Skin of body (tissue), 2 donors: ENCODE results near the gene RBMS3. TPM values are rescaled to one million over a fixed set of nuclear protein-coding genes. Genes with fewer than 3 reads are reported as not detected.
"Not testable (repeated sequence)": the region's sequence is repeated elsewhere in the genome, so short reads cannot be mapped to it uniquely, and the experiment has no call there.

ENCODE experiments used
- DNase-seq: peaks from one replicate; lab custom pipeline; 2025; lab: John Stamatoyannopoulos, UW
- total RNA-seq: library from RNA; depleted of rRNA; stranded (reverse); fragments of >200 nt; gene quantifications from one replicate; pipeline ENCODE4 v1.2.3, GENCODE V29; 2014

The RBMS3 gene
- total RNA-seq, 1 donor from 2014 or later, result 111 TPM

DNA sequence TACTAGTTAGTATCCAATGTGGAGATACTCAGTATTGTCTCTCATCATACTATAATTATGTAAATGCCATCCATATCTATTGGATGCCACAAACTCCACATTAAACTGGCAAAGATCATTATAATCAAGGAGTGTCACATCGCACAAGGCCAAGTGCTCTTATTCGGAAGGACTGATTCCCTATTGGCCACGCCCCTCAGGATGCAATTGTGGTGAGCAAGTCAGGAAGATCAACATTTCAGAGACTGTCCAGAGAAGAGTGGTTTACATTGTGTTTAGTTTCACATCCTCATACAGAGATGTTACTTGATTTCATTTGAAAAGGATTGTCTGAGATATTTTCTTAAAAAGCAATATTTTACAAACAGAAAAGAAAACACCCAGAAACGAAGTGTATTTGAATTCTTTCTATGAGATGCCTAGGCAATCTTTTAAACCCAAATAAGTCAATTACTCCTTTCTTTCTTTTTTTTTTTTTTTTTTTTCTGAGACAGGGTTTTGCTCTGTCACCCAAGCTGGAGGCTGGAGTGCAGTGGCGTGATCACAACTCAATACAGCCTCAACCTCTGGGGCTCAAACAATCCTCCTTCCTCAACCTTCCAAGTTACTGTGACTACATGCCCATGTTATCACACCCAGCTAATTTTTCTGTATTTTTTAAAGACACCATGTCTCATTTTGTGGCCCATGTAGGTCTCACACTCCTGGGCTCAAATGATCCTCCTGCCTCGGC, 369.1 kb downstream of the RBMS3 start:
- no peak for DNase-seq

DNA sequence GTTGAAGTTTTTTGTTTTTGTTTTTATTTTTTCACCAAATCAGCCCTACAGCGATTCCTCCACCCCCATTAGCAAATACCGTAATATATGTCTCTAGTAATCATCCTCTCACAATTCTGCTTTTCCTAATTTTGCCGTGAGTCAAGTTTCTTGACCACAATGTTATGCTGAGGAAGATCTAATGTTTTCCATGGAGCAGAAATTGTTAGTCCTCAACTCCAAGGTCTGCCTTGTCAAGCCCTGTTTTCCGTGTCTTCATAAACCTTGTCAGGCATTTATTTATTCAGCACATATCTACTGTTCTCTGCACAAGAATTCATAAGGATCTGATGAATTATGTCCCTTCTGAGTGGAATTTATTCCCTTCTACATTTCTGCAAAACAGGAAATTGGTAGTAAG, 372.8 kb downstream of the RBMS3 start:
- DNase-seq, result no peak

DNA sequence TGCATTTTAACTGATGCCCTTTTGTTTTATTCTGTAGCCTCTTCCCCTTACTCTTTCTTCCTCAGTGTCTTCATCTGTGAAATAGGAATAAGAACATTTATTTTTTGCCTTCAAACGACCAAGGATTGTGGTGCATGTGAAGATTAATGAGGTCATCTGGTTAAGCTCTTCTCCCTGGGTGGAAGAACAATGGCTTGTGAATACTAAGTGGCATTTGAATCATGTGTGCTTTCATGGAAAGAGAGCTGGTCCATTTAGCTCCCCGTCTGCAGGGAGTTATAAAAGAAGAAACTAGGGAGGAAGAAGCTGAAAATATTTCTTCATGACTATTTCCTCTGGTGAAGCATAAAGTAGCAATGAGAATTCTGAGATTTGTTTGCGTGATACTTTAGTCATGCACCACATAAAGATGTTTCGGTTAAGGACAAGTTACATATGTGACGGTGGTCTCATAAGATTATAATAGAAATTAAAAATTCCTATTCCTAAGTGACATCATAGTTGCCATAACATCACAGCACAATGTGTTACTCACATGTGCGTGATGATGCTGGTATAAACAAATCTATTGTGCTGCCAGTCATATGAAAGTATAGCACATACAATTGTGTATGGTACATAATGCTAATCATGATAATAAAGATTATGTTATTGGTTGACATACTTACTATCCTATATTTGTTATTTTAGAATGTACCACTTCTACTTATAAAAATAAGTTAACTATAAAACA, 374.3 kb downstream of the RBMS3 start:
- DNase-seq, result peak; percentile 42

DNA sequence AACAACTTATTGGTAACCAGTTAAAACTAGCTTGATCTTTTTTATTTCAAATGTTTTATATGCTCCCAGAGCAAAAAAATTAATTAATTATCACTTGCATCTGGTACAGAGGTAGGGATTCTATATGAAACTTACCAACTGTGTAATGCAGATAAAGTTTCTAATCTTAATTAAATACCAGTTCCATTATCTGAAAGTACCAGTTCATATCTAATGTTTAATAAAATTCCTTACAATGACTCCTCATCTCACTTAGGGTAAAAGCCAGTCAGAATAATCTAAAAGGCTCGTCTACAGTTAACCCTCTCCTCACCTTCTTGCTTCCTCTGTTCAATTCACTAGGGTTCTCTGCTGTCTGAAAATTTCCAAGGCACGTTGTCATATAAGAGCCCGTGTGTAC, 384.8 kb downstream of the RBMS3 start:
- no peak for DNase-seq

DNA sequence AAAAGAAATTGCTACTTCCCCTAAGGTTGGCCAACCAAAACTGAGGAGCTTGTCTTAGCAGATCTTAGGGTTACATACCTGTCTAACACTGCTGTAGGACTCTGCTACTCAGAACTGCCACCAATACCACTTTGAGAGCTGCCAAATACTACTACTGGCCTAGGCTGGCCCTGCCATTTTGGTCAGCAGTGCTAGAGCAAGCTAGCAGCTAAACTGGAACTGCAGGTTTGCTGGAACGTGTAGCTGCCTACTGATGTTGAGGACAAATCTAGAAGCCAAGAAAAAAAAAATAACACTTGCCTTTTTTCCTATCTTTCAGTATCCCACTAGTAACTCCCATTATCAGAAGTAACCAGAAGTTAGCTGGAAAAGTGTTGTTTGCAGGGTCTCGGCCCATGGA, 387.4 kb downstream of the RBMS3 start:
- DNase-seq, result no peak

DNA sequence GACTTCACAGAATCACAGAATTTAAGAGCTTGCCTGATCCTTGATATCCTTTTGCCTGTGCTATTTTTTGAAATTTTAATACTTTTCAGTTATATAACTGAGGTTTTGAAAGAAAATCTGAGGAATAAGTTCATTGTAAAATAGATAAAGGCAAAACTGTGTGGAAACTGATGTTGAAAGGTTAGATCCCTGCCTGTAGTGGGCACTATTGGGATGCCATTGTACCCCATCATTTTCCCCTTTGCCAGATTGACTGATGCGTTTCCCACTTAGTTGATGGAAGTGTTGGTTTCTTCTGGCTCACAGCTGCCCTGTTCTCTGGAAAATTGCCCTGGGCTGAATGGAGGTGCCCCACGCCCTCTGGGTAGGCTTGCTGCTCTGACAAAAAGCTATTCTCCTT, 387.9 kb downstream of the RBMS3 start:
- DNase-seq, result no peak

DNA sequence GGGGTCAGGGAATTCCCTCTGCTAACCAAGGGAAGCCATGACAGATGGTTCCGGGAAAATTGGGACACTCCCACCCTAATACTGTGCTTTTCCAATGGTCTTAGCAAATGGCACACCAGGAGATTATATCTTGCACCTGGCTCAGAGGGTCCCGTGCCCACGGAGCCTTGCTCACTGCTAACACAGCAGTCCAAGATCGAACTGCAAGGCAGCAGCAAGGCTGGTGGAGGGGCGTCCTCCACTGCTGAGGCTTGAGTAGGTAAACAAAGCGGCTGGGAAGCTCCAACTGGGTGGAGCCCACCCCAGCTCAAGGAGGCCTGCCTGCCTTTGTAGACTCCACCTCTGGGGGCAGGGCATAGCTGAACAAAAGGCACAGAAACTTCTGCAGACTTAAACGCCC, 389.6 kb downstream of the RBMS3 start:
- DNase-seq, result not testable (repeated sequence)

DNA sequence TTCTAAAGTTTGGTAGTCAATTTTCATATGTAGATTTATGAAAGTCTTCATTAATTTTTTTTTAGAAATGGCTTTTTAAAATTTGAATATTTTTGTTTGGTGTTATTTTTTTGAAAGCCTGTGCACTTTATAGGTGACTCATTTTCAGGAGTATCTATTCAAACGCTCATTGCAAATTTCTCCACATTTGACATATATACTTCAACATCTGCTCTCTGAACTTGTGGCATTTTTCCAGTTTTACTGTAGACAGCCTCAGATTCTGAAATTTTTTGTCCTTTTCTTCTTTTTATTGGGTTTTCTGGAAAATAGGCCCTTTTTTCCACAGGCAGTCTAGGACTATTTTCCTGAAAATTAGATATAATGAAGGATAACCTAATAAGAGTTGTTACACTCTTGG, 396.6 kb downstream of the RBMS3 start:
- DNase-seq, result no peak

DNA sequence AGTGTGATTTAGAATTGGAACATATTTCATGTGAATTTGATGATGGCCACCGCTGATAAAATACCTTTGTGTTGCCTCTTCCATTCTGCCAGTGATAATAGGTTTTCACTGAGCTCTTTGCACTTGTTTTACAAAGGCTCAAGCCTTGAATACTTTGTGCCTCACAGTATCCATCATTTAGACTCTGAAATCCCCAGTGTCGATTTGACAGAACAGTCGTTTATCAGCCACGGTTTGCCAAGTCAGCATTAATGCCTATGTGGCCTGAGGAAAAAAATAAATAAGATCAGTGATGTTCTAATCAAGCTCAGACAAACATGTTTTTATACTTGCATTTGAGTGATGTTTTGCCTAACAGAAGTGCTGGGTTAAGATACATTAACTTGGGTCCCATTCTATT, 399.1 kb downstream of the RBMS3 start:
- DNase-seq, result no peak

DNA sequence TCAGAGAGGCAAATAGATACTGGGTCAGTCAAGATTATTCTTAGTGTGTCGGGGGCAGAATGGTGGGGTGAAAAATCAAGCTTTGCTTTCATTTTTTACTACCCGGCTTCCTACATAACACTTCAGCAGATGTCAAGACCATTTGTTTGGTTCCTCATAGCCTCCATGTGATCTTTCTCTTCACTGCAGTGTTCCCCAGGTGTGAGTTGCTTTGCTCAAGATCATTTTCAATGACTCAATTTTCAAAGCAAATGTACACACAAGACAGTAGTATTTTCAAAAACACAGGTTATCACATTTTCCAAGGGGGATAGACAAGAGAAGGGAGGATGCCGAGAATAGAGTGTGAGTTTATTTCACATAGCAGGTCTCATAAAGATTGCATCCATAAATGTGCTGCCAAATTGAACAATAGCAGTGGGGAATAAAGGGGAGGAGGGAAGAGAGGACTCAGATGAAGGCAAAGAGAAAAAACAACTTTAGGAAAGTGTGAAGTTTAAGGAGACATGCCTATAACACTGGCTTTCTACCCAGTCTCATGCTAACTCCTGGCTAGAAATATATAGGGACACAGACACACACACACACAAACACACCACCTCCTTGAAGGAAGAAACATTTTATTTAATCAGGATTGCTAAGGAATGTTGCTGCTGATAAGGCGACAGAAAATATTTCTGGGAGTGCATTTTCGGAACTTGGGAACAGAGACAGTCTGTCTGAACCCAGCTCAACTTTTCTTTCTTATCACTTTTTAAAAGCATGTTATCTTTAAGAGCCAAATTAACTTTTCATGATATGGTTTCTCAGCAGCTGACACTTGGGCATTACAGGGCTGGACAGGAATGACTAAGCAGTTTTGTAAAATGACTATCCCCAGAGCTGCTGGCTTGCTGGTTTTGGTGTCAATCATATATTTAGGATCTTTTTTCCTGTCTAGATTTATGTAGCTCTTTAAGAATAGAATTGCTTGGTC, 402.4 kb downstream of the RBMS3 start:
- no peak for DNase-seq

DNA sequence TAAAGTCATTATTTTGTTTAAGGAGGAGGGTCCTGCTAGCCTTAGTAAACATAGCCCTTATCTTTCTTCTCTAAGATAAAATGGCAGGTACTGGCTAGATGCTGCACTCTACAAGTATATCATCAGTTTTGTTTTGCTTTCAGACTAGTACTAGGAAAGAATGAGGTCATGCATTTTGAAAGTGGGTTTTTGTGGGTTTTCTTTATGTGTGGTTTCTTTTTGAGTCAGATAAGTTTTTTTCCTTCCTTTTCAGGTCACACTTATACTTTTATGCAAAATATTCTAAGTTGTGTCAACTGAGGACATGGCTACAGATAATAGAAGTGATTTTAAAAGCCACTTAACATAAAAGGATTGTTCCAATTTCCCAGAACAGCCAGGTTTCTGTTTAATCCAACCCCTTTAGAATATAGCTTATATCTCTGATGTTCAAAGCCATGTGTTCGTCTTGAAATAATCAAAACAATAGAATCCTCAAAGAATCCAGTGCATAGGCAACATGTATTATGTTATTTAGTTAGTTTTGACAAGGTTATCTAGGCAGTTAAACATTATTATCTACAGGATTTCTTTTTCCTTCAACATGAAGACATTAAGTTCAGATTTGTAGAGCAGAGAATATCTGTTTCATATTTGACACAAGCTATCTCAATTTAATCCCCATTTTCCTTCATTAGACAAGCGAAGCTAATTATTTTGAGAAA, 406.2 kb downstream of the RBMS3 start:
- DNase-seq, result no peak

DNA sequence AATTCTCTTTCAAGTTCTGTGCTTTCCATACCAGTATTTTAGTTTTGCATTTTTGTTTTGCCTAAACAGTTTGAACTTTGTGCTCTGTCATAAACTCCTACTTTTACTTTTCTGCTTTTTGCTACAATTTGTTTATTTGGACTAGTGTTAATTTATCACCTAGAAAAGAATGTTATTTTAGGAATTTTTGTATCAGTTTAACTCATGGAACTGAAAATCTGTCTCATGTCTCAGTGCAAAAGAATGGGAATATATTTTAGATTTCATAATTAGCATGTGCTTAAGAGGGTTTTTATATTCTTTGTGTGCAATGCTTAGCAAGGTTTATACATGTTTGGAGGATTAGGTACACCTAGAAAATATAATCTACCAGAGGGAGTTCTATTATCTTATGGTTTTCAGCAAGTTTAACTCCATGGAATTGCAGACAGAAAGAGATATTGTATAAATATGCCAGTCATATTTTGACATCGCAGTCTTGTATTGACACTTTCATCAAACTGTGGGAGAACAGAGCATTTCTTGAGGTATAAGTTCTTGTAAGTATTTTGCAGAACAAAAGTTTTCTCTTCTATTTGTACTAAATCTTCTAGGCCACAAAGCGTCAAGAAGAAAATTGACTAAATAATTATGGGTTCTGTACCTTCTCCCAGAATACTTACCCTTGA, 409.9 kb downstream of the RBMS3 start:
- no peak for DNase-seq

DNA sequence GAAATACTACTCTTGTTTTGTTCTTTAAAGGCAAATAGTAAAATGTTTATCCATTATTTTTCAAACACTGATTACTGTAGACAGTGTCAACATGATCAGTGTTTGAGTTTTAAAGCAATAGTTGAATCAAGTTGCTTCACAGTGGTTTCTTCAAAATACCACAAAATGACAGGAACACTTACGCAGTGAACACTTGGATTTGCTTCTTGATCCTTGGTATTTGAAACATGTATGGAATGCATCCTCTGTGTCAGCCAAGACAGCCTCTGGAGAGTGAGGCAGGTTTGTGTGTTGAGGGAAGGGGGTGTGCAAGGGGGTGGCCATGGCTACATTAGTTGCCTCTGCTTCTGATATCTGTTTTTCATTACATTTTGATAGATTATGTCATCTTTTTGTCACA, 413.0 kb downstream of the RBMS3 start:
- DNase-seq, result peak; percentile 36

DNA sequence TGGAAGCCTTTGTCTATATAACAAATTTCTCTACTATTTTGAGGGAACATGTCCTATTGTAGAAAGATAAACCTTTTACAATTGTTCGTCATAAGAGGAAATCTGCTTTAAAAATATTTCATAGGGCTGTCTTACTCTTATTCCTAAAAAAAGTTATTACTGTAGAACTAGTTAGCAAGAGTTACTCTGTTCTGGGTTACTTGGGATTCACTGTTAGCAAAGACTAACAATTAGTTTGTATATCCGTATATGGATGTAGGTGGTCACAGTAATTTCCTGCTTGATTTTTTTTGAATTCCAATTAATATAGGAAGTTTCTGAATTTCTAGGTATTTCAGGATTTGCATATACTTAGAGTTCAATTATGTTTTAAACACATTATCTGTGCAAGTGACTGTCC, 413.5 kb downstream of the RBMS3 start:
- no peak for DNase-seq

DNA sequence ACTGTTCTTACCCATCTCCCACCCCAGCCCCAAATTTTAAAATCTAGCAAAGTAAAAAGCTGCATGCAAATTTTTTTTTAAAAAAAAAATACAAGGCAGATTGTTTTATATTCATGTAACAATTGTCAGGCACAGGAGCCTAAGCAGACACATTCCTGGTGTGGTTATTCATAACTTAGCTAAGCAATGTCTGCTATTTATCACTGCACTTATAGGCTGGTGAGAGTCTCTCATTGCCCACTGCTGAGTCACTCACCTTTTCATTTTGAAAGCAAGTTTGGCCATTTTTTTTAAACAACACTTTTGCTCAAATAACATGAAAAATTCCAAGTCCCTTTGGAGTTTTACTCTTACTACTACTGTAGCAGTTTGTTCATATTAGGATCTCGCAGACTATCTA, 413.9 kb downstream of the RBMS3 start:
- no peak for DNase-seq

DNA sequence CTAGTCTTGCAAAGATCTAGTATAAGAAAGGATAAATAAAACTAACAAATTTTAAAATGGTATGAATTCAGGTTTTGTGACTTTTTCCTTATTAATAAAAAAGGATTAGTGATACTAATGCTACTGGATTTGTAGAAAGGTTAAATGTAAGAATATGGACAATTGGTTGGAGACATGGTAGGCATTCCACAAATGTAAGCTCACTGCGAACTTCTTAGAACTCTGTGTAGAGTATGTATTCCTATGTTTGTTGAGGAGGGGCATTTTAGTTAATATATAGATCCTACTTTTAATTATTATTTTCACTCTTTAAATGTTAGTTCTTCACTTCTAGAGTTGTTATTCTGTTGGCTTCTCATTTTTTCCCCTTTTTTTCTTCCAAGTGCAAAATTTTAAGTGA, 414.3 kb downstream of the RBMS3 start:
- DNase-seq, result no peak

DNA sequence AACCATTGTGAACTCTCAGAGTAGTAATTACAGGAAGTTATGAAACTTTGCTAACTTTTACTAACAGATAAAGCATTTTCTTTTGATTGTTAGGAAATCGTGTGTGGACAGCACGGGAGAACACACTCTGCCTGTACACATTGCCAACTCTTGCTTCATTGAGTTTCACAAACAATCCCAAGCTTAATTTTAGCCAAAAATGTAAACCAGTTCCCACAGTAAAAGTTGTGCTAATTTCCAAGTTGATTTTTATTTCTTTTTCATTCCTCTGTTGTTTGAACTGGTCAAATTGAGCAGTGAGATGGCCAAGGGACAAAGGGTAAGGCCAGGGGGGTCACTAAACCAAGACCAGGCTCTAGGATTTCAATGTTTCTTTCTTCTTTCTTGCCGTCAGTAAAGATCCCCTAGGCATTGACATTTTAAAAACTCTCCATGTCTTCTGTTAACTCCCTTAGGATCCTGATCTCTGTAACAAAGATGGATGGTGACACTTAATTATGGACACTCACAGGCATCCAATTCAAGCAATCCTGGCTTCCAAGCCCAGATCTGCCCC, 414.9 kb downstream of the RBMS3 start:
- DNase-seq, result peak; percentile 76

DNA sequence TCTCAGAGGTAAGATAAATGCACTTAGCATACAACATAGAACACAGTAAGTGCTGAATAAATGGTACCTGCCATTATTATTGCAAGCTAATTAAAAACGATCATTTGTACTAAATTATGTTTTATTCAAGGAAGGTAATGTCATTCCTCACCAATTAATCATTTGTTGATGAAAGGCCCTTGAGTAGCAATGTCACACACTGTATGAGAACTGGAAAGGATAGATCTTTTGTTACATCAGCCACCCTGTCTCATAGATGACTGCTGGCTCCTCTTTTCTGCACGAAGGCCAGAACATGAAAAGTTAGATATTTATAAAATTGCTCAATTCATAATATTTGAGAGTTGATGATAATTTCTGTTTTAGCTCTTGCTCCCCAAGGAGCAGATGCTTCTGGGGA, 415.4 kb downstream of the RBMS3 start:
- DNase-seq, result no peak

DNA sequence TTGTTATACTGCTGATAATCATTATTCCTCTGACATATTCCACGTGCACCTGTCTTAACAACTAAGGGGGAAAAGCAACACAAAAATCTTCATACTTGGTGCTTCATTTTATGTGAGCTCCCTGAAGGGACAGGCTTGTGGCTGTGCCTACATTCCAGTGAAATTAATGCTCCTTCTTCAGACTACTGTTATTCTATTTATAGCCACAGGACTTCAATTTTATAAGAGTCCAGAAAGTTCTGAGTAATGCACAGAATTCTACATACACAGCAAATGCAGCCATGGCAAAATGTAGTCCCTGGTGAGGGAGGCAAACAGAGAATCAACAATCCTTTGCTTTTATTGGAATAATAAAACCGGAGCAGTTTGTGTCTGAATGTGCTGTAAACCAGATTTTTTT, 417.1 kb downstream of the RBMS3 start:
- DNase-seq, result no peak

DNA sequence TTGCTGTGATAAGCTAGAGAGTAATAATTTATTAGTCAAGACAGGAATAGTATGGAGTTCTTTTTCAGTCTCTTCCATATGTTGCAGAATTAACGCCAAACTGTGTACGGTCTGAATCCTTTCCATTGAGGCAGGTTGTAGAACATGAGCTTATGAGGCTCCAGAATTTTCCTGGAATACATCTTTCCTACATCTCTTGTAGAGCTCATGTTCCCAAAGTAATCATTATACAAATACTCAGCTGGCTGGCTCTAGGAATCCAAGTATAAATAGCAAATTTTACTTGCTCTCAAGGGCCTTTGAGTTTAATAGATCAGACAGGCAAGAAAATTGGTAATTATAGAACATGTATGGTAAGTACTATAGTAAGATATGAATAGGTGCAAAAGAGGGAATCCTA, 419.4 kb downstream of the RBMS3 start:
- peak; percentile 29 for DNase-seq
